IMR-90 (cell line): Measurements from ENCODE around the gene AQP1.

Experiments
- BHLHE40 ChIP-seq: fragments of 150-350 bp; IDR thresholded peaks from 2 replicates; pipeline ENCODE4 v1.6.1; 2016; ENCODE audit warnings: mild to moderate bottlenecking, low read depth, low read length
- CEBPB ChIP-seq: IDR thresholded peaks from 2 replicates; pipeline ENCODE4 v1.6.1; 2012; ENCODE audit warnings: low read depth, low read length, improper control_type of control experiment
- CHD1 ChIP-seq: IDR thresholded peaks from 2 replicates; pipeline ENCODE4 v1.6.1; 2012; ENCODE audit warnings: low read depth, low read length, improper control_type of control experiment
- CTCF ChIP-seq: conservative IDR thresholded peaks from 2 replicates; pipeline ENCODE4 v1.5.1; 2012; ENCODE audit warnings: mild to moderate bottlenecking, low read depth, low read length, improper control_type of control experiment
- FOS ChIP-seq: fragments of 150-350 bp; IDR thresholded peaks from 2 replicates; pipeline ENCODE4 v1.6.1; 2016; ENCODE audit warnings: low read depth, low read length
- MXI1 ChIP-seq: IDR thresholded peaks from 2 replicates; pipeline ENCODE4 v1.6.1; 2012; ENCODE audit warnings: low read depth, mild to moderate bottlenecking, low read length, moderate library complexity, borderline replicate concordance
- POLR2A ChIP-seq: IDR thresholded peaks from 2 replicates; pipeline ENCODE4 v1.6.1; 2012; ENCODE audit warnings: mild to moderate bottlenecking, low read depth, low read length
- RAD21 ChIP-seq: IDR thresholded peaks from 2 replicates; pipeline ENCODE4 v1.6.1; 2012; ENCODE audit warnings: low read length, improper control_type of control experiment
- RFX5 ChIP-seq: IDR thresholded peaks from 2 replicates; pipeline ENCODE4 v1.8.0; 2012; ENCODE audit warnings: low read depth, mild to moderate bottlenecking, low read length, moderate library complexity
- SMC3 ChIP-seq: fragments of 150-350 bp; IDR thresholded peaks from 2 replicates; pipeline ENCODE4 v1.6.1; 2016; ENCODE audit warnings: low read depth, mild to moderate bottlenecking, antibody characterized with exemption, low read length, moderate library complexity

GRCh38 chr7:30965883-30966282 lies 54.2 kb downstream of the AQP1 start:
- TF ChIP-seq CTCF = no peak
- no peak for TF ChIP-seq FOS
- no peak for TF ChIP-seq RFX5
- TF ChIP-seq BHLHE40 = no peak
- TF ChIP-seq POLR2A = no peak
- no peak for TF ChIP-seq SMC3
- TF ChIP-seq RAD21 = no peak
- TF ChIP-seq MXI1 = no peak
- TF ChIP-seq CEBPB = no peak
- TF ChIP-seq CHD1 = no peak
